Dermis lymphatic vessel endothelial cell (primary cell): ENCODE data around the gene SOD1. TPM values are rescaled to one million over a fixed set of nuclear protein-coding genes. Genes with fewer than 3 reads are reported as not detected.

ENCODE experiments used
- total RNA-seq: library from RNA; depleted of rRNA; stranded (reverse); fragments of >200 nt; gene quantifications from 2 replicates; pipeline ENCODE4 v1.2.1, GENCODE V29; 2014

SOD1 gene
- total RNA-seq, result 166 and 189 TPM in 2 replicates

DNA sequence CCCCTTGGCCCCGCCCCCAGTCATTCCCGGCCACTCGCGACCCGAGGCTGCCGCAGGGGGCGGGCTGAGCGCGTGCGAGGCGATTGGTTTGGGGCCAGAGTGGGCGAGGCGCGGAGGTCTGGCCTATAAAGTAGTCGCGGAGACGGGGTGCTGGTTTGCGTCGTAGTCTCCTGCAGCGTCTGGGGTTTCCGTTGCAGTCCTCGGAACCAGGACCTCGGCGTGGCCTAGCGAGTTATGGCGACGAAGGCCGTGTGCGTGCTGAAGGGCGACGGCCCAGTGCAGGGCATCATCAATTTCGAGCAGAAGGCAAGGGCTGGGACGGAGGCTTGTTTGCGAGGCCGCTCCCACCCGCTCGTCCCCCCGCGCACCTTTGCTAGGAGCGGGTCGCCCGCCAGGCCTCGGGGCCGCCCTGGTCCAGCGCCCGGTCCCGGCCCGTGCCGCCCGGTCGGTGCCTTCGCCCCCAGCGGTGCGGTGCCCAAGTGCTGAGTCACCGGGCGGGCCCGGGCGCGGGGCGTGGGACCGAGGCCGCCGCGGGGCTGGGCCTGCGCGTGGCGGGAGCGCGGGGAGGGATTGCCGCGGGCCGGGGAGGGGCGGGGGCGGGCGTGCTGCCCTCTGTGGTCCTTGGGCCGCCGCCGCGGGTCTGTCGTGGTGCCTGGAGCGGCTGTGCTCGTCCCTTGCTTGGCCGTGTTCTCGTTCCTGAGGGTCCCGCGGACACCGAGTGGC lies at the start of gene SOD1:
TSS of gene SOD1 (plus strand) at position 158 of the 723 bp plus-strand sequence. CDS start at position 235, 77 bp downstream.

Other genes with a start within 250 kb of the SOD1 start
- 3.6 and 5.2 TPM in 2 replicates for gene SCAF4, start 72.4 kb downstream of the SOD1 start, total RNA-seq
- gene HUNK, start 213.3 kb downstream of the SOD1 start, total RNA-seq, result under 0.01 TPM in 2 replicates